ENCODE results near the gene DCAF7. TPM values are rescaled to one million over a fixed set of nuclear protein-coding genes. Genes with fewer than 3 reads are reported as not detected.
A peak's percentile ranks its signal among the peaks of the same experiment; 100 is the strongest.

DCAF7 gene
- total RNA-seq, 6 experiments from 2014 or later = 14.9 to 31.0 (median 26.7) TPM

DNA sequence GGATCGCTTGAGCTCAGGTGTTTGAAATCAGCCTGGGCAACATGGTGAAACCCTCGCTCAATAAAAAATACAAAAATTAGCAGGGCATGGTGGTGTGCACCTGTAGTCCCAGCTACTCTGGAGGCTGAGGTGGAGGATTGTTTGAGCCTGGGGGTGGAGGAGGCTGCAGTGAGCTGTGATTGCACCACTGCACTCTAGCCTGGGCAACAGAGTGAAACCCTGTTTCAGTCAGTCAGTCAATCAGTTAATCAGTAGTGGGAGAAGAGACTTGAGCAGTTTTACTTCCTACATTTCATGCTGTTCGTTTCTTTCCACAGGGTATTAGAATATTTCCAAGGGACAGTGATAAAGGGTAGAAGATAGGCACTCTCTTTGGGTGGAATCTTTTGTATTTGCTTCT, 80.8 kb downstream of the DCAF7 start:
- TF ChIP-seq CTCF (IDR thresholded peaks at IDR 0.05) = no peak
- Histone ChIP-seq H3K36me3 (peaks cover 0 to 10% (median 0%) of the 10 kb centered on the region in 4 donors), H3K4me1 (peaks cover 0 to 45% (median 17%) of the 10 kb centered on the region in 4 donors), H3K27me3 (no peaks in the 10 kb centered on the region), H3K9me3 (no peaks in the 10 kb centered on the region), H3K27ac (no peak overlapping the region), H3K4me3 (no peak overlapping the region)
- ATAC-seq (no peak), DNase-seq (no peak)
- WGBS (ENCODE audit: insufficient coverage, low coverage, low lambda C conversion rate, missing lambda C conversion rate) = 73% methylated on average over 3 of the region's 3 CpGs
- intact Hi-C loops (cut with DNase I) = loop anchor here in 1 of 2 donors (10.0 kb wide), 1 partner anchor 64 kb away; no protein-coding TSS in a partner anchor

- H3K27ac ChIP-seq = no peak overlapping the region
Observed at GRCh38 chr17:63631626-63632025, 81.3 kb downstream of the DCAF7 start.

GRCh38 chr17:63633742-63634141, 83.5 kb downstream of the DCAF7 start:
- TF ChIP-seq CTCF (IDR thresholded peaks at IDR 0.05) (no peak), POLR2A (IDR thresholded peaks at IDR 0.05) (no peak)
- Histone ChIP-seq H3K9me3 (no peaks in the 10 kb centered on the region), H3K36me3 (peaks cover 0 to 20% (median 0%) of the 10 kb centered on the region in 4 donors), H3K27ac (peak overlapping the region in 2 of 3 donors; percentile 3 to 16), H3K27me3 (no peaks in the 10 kb centered on the region), H3K4me3 (no peak overlapping the region), H3K4me1 (peaks cover 0 to 22% (median 9%) of the 10 kb centered on the region in 4 donors)
- ATAC-seq (no peak), DNase-seq (no peak)
- intact Hi-C loops (cut with DNase I) = loop anchor here in 1 of 2 donors (10.0 kb wide), 1 partner anchor 61 kb away; no protein-coding TSS in a partner anchor

More at GRCh38 chr17:63631626-63632025, 81.3 kb downstream of the DCAF7 start:
- no peak for DNase-seq
- H3K4me1 ChIP-seq = peaks cover 0 to 39% (median 15%) of the 10 kb centered on the region in 4 donors
- ATAC-seq = no peak
- TF ChIP-seq POLR2A (IDR thresholded peaks at IDR 0.05) (no peak), CTCF (IDR thresholded peaks at IDR 0.05) (no peak)
- H3K9me3 ChIP-seq = no peaks in the 10 kb centered on the region
- 71% methylated on average over 1 of the region's 1 CpG for WGBS (ENCODE audit: insufficient coverage, low coverage, low lambda C conversion rate, missing lambda C conversion rate)
- H3K36me3 ChIP-seq = peaks cover 0 to 14% (median 0%) of the 10 kb centered on the region in 4 donors
- H3K27me3 ChIP-seq = no peaks in the 10 kb centered on the region
- H3K4me3 ChIP-seq = no peak overlapping the region
- intact Hi-C loops (cut with DNase I) = loop anchor here in 1 of 2 donors (10.0 kb wide), 1 partner anchor 63 kb away; no protein-coding TSS in a partner anchor

DNA sequence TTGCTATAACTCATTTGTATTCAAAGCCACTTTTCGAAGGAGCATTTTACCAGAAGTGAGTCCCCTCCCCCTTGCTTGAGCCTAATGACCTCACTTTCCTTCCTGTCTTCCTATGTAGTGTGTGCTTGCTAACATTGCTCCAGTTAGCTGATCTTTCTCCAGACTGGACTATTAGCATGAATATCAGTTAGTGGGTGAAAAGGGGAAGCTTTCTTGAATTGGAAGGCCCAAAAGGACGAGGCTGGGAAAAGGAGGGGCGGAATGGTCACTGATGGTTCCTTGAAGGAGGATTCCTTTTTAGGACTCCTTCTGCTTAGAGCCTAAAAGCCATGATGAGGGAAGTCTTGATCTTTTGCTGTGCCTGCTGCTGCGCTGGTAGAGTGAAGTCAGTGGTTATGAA, 83.9 kb downstream of the DCAF7 start:
- Histone ChIP-seq H3K4me3 (no peak overlapping the region), H3K27ac (peak overlapping the region in 2 of 3 donors; percentile 12 to 16), H3K27me3 (no peaks in the 10 kb centered on the region), H3K36me3 (peaks cover 0 to 20% (median 0%) of the 10 kb centered on the region in 4 donors), H3K4me1 (peaks cover 0 to 18% (median 7%) of the 10 kb centered on the region in 4 donors), H3K9me3 (no peaks in the 10 kb centered on the region)
- TF ChIP-seq POLR2A (IDR thresholded peaks at IDR 0.05) = no peak
- no peak for TF ChIP-seq CTCF (IDR thresholded peaks at IDR 0.05)
- DNase-seq = no peak
- peak; percentile 53 to 78 (median 68) for ATAC-seq
- intact Hi-C loops (cut with DNase I) = loop anchor here in 1 of 2 donors (10.0 kb wide), 1 partner anchor 61 kb away; no protein-coding TSS in a partner anchor
- 51% methylated on average over 4 of the region's 4 CpGs for WGBS (ENCODE audit: insufficient coverage, low coverage, low lambda C conversion rate, missing lambda C conversion rate)
